RPMI7951 (cell line): ENCODE data around the gene LRRK1. TPM values are rescaled to one million over a fixed set of nuclear protein-coding genes. Genes with fewer than 3 reads are reported as not detected.

Experiments used
- DNase-seq: peaks from one replicate; pipeline ENCODE4 v3.0.0-alpha.2; 2012; ENCODE audit warnings: low read depth
- total RNA-seq: library from RNA; depleted of rRNA; stranded (reverse); fragments of >200 nt; shearing (Covaris generic); gene quantifications from 2 replicates; pipeline ENCODE4 v1.2.3, GENCODE V29; 2014; rRNA removed

LRRK1 gene
- total RNA-seq, 1 experiment from 2014 or later, result 5.0 TPM

DNA sequence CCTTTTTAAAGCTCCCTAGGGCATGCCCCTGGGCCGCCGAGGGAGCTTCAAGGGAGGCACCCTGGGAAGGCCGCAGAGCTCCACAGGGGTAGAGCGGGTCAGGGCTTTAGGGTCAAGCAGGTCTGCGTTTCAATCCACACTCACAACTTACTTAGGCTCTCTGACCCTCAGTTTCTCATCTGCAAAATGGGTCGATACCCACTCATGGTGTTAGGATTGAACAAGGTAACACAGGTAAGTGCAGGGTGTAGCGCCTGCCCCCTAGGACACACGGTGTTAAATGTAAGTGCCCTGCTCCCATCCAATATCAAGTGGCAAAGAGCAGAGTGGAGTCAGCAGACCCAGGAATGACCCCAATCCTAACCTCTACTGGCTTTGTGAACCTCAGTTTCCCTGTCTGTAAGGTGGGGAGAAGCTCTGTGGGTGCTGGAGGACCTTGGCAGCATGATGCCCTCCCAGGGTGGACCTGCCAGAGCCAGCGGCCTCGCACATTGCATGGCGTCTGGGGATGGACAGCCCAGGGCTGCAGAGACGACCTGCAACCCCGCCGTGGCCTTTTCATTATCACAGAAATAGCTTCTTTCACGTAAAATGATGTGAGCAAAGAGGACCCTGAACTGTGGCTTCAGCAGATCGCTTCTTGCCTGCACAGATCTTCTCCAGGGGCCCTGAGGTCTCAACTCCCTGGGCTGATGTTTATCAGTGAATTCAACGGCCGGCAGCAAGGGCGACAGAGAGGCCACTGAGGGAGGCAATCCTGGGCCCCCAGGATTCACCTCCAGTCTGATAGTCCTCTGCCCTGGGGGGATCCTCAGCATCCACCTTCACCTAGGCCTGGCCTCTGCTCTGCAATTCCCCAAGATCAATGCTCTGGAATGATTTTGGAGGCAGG is 194.2 kb downstream of the LRRK1 start:
- DNase-seq, result no peak

DNA sequence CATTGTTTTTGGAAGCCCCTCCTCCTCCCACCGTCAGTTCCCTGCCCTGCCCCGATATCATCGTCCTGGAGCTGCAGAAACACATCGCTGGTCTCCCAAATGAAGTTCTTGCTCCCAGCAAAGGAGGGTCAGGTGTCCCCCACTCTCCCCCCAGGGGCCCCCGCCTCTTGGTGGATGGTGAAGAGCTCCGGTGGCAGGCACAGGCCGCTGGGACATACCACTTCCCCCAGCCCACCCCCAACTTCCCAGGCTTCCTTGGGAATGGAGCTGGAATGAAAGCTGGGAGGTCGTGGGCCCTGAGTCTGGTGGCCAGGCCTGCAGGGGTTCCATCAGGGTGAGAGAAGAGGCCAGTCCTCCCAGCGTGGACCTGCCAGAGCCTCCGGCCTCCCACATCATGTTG is 195.0 kb downstream of the LRRK1 start:
- no peak for DNase-seq

DNA sequence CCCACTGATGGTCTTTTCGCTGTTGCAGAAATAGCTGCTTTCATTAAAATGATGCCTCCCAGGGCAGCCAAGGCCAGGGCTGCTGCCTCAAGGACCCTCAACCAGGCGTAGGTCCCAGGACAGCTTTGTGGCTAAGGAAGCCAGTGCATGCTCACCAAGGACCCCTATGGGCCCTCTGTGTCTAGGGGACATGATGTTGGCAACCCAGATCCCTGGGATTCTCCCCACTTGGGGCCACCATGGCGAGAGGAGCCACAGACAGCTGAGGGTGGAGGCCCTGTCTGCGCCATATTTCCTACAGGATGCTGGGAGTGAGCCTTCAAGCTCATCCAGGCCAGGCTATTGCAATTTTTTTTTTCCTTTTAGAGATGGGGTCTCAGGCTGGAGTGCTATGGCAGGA is 195.5 kb downstream of the LRRK1 start:
- no peak for DNase-seq

DNA sequence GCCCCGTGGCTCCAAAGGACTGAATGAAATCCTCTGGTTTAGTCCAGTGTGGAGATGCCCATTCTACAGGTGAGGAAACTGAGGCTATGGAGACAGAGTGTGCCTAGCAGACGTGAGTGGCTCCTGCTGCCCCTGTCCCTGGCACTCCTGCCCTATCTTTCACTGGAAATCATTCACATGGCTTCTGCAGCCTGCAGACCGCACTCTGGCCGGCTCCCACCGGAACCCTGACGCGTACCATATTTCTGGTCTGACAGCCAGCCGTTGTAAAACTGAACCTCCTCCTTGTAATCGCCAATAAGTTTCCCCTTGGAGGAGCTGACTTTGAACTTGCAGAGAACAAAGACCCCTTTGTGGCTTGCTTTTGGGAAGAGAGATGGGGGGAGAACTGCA is 196.2 kb downstream of the LRRK1 start:
- peak; percentile 68 for DNase-seq

DNA sequence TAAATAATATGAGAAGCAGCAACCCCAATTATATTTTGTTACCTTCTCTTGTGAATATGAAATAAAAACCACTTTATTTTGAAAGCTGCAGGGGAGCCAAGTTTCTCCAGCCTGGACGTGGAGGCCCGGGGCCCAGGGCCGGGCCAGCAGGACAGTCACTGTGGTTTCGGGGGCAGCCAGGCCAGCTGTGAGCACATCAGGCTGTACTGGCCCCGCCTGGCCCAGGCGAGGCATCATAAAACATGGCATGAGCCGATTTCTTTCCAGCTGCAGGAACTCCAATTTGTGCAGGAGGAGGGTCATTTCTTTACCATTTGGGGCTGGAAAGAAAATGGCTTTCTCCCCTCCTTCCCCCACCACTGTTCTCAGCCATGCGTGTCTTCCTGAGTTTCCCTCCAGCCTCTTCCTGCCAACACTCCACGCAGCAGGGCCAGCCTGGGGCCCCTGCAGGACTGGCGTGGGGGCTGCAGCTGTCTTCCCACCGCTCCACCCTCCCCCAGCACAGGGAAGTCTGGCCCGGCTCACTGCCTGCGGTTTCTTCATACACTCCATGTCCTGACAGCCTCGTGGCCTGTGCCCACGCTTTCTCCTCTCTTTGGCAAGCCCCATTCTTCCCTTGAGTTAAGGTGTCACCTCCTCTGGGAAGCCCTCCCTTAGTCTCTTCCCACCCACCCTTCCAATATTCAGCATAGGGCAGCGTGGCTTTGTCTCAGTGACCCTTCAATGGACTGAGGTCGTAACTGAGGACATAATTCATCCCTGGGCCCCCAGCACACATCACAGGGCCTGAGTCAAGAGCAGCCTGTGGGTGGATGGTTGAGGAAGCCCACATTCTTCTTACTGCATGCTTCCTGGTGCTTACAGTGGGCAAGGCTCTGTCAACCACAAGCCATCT is 196.9 kb downstream of the LRRK1 start:
- peak; percentile 87 for DNase-seq

DNA sequence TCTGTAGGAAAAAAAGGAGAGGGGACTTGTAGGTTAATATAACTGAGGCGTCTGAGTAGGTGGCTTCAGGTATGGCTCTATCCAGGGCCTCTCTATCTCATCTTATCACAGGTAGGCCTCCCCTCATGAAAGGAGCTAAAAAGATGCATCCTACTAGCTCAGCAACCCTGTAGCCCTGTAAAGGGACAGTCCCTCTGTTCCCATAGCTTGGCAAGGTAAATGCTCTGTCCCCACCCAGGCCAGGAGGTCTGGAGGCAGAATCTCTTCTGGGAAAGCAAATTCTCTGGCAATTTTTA is 197.5 kb downstream of the LRRK1 start:
- no peak for DNase-seq

DNA sequence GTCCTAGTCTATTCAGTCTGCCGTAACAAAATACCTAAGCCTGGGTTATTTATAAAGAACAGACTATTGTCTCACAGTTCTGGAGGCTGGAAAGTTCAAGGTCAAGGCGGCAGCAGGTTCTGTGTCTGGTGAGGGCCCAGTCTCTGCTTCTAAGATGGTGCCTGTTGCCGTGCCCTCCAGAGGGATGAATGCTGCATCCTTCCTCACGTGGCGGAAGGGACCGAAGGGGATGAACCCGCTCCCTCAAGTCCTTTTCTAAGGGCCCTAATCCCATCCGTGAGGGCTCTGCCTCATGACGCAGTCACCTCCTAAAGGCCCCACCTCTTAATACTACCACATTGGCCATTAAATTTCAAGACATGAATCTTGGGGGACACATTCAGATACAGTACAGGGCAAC is 199.0 kb downstream of the LRRK1 start:
- no peak for DNase-seq

DNA sequence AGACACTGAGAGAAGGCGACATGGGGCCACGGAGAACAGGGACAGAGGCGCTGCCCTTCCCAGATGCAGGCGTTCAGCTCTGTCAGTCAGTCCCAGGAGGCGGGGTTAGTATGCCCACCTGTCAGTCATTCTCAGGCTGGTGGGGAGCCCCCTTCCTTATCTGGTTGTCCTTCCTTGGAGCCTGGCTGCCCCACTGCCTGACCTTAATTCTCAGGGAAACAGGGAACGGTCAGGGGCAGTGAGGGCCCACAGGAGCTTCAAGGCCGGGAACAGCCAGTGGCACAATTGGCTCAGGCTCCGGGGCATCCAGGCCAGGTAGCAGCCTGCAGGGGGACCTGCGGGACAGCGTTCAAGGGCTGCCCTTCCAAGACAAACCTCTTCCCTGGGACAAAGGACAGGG is 199.5 kb downstream of the LRRK1 start:
- DNase-seq, result no peak

DNA sequence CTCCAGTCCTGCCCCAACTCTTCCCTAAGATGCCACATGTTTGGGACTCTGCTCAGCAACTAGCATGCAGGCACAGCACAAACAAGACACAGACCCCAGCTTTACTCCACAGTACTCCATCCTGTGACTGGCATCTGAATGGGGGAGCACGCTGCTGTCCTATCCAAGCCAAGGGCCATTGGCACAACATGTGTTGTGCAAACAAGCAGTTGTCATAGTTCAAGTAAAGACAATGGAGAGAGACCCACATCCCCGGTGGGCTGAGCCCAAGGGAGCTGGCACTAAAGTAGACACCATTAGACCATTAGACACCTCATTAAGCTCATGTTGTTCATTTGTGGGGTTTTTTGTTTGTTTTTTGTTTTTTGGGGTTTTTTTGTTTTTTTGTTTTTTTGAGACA is 200.0 kb downstream of the LRRK1 start:
- no peak for DNase-seq

Other genes starting within 250 kb of the LRRK1 start
- gene ALDH1A3, start 39.5 kb upstream of the LRRK1 start, total RNA-seq, result 158 and 217 TPM in 2 replicates